Stimulated activated CD8-positive, alpha-beta memory T cell treated with anti-CD3 and anti-CD28 coated beads, Interleukin-12 subunit alpha, Interleukin-12 subunit beta, amount 100 ng/mL, for 24 hours (primary cell): Measurements from ENCODE around the gene SETD2.

Source experiments
- DNase-seq: peaks from one replicate; pipeline ENCODE4 v3.0.0-alpha.2; 2020; ENCODE audit errors: extremely low read depth

SETD2 gene

DNA sequence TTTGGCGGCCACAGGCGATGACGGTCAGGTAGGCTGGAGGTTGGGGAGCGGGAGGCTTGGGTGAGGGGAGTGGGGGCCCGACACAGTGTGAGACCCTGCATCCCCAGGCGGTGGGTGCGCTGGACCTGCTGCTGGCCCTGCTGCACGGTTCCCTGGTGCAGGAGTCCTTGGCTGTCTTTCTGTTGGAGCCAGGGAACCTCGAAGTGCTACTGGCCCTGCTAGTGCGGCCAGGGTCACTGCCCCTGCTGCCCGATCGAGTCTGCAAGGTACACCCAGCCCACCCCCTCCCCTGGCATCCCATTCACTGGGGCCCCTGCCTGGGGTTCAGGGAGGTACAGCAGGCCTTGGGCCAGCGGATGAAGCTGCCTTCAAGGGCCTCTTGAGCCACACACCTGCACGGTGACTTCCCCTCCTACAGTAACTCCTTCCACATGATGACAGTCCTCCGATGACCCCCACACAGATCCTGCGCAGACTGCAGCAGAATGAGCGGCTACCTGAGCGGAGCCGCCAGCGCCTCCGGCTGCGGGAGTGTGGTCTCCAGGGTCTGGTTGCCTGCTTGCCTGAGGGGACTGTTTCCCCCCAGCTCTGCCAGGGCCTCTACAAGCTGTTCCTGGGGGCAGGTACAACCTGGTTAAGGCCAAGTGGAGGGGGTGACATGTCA, 164.9 kb downstream of the SETD2 start:
- no peak for DNase-seq

DNA sequence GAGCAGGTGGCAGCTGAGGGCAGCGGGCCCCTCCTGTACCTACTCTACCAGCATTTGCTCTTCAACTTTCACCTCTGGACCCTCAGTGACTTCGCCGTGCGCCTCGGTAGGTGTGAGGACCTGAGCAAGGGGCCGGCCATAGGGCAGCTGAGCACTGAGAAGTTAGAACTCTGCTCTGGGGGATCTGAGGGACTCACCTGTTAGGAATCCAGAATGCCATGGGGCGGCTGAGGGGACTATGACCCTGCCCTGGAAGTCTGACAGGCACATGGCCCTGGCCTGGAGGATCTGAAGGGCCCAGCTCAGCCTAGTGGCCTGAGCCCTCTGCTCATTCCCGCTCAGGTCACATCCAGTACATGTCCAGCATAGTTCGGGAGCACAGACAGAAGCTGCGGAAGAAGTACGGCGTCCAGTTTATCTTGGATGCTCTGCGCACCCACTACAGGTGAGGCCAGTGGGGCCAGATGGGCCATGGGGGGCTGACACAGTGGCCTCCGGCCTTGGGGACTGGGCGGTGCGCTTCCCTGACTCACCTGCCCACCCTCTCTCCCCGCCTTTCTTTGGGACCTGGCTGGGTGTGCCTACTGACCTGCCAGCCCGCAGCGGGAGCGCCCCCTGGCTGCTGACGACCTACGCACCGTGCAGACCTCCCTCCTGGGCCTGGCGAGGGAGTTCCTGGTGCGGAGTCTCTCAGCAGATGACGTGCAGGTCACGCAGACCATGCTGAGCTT, 165.6 kb downstream of the SETD2 start:
- no peak for DNase-seq

DNA sequence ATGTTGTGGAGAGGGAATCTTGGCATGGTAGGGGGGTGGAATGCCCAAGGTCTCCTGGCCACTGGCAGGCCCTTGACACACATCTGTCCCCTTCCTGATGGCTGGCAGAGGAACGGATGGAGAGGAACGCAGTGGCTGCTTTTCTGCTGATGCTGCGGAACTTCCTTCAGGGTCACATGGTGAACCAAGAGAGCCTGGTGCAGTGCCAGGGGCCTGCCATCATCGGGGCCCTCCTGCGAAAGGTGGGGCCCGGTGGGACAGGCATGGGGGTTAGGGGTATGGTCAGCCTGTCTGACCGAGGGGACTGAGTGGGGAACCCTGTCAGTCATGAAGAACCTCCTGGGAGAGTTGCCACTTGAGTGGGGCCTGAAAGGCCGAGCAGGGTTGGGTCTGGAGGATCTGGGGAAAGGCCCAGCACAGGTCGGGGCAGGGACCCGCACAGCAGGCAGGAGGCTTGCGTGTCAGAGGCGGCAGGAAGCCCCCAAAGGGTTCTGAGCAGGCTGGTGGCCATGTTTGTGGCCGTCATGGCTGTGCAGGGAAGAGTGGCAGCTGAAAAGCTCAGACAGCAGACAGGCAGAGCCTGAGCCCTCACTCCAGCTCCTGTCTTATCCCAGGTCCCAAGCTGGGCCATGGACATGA, 166.3 kb downstream of the SETD2 start:
- no peak for DNase-seq

DNA sequence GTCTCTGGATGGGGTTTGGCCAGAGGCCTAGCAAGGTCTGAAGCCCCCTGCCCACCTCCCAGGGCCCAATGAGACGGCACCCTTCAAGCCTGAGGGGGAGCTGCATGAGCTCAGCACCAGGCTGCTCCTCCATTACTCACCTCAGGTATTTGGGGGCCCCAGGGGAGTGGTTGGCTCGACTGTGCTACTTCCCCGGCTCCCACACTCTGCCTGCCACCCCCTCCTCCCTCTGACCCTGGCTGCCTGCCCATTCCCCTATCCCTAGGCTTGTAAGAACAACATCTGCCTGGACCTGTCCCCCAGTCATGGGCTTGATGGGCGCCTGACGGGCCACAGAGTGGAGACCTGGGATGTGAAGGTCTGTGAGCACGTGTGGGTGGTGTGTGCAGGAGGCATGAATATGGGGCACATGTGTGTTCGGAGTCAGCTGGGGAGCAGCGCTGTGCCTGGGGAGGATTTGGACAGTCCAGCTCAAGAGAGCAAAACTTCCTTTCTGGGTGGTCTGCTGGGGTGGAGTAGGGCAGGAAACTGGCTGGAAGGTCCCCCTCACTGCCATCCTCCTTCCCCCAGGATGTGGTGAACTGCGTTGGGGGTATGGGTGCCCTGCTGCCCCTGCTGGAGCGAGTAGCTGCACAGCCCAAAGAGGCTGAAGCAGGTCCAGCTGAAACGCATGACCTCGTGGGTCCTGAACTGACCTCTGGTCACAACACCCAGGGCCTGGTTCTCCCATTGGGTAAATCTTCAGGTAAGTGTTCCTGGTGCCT, 167.0 kb downstream of the SETD2 start:
- no peak for DNase-seq

DNA sequence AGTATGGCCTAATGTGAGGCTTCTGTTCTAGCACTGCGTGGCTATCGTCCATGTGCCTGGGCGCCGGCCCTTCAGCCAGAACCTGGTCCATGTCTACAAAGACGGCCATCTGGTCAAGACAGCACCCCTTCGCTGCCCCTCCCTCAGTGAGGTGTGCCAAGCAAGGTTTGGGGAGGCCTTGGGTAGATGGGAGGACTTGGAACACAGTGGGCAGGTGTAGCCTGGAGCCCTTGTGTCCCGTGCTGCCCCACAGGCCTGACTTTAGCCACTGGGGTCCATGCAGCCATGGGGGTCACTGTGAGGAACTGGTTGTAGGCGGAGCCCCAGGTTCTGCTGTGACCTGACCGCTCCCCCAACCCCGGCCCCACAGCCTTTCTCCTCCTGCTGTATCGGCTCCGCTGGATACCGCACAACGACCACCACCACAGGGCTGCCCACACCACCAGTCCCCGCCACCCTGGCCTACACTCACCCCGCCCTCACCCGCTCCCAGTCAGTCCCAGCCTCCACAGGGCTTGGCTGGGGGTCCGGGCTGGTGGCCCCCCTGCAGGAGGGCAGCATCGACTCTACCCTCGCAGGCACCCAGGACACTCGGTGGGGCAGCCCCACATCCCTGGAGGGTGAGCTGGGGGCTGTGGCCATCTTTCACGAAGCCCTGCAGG, 167.9 kb downstream of the SETD2 start:
- no peak for DNase-seq

DNA sequence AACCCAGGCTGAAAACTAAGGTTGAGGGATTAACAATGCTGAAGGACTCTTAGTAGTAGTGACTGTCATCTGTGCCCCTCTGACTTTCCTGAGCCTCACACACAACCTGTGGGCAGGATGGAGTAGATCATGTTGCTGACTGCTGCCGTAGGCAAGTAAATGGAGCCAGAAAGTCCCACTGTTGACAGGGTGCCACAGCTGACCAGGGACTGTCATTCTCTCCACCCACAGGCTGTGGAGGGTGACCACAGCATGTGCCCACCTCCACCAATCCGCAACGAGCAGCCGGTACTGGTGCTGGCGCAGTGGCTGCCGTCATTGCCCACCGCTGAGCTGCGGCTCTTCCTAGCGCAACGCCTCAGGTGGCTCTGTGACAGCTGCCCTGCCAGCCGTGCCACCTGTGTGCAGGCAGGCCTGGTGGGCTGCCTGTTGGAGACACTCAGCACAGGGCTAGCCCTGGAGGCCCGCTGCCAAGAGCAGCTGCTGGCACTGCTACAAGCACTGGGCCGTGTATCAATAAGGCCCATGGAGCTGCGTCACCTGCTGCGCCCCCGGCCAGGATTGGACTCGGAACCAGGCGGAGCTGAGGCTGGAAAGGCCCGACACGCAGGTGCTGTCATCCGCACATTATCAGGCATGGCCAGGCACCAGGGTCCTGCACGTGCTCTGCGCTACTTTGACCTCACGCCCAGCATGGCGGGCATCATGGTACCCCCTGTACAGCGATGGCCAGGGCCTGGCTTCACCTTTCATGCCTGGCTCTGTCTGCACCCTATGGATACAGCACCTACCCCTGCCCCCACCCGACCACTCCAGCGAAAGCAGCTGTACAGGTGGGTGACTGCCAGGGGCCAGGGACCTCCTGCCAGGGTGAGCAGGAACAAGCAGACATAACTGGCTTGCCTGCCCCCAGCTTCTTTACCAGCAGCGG, 168.8 kb downstream of the SETD2 start:
- DNase-seq, result no peak

DNA sequence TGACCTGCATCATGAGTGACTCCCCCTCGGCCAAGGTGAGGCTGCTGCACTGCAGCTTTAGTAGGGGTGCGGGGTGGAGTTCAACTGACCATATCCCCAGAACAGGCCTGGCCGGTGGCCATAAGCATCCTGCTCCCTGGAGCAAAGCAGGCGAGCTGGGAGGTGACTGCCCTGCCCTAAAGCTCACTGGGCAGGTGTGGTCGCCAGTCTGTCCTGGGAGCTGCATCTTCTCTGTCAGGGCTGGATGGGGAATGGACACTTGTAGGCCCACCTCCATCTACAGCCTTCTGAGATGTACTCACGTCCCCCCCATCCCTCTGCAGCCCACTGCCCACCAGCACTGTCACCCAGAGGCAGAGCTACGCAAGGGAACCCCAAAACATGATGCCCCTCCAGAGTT, 169.9 kb downstream of the SETD2 start:
- no peak for DNase-seq

DNA sequence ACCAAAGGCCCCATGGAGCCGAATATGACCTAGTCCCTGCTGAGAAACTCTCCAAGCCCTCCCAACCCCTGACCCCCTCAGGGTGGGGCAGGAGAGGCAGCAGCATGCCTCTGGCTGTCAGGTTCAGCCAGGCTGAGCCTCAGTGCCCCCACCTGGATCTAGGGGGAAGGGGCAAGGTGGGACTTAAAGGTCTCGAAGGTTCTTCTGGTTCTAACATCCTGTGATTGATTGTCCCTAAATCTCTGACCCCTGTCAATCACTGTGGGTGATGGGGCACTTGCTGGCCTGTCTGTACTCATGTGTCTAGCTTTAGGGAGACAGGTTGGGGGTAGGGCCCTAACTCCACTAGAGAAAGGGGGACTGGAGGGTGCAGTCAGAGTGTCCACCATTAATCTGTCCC, 170.6 kb downstream of the SETD2 start:
- no peak for DNase-seq

DNA sequence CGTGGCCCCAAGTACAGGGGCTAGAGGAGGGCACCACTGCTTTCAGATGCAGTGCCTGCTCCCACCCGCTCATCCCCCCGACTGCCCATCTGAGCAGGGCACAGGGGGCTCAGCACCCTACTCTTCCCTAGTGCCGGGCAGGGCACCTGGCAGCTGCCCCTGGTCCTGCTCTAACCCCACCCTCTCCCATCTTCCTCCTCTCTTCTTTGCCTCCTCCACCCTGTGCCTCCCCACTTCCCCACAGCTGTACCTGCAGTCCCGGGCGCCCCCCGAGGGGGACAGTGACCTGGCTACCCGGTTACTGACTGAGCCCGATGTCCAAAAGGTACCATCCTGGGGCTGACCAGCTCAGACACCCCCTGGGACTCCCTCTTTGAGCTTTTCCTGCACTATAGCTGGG, 171.7 kb downstream of the SETD2 start:
- no peak for DNase-seq

DNA sequence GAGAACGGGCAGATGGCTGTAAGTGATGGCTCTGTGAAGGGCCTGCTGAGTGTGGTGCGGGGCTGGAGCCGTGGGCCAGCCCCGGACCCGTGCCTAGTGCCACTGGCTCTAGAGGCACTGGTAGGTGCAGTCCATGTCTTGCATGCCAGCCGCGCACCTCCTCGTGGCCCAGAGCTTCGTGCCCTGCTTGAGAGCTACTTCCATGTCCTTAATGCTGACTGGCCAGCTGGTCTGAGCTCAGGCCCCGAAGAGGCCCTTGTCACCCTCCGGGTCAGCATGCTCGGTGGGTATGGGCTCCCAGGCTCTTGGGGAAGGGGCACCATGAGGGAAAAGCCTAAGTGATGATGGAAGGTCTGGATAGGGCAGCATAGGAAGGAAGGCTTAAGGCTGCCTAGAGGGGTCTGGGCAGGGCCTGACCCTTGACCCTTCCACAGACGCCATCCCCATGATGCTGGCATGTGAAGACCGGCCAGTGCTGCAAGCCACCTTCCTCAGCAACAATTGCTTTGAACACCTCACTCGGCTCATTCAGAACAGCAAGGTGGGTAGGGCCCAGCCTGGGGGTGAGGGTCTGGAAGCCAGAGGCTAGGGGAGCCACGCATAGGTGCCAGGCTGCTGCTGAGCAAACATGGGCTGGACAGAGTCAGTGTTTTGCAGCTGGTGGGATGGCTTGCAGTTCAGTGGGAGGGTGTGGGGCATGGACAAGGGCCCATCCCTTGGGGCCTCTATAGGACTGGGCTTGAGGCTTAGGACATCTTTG, 172.3 kb downstream of the SETD2 start:
- no peak for DNase-seq

DNA sequence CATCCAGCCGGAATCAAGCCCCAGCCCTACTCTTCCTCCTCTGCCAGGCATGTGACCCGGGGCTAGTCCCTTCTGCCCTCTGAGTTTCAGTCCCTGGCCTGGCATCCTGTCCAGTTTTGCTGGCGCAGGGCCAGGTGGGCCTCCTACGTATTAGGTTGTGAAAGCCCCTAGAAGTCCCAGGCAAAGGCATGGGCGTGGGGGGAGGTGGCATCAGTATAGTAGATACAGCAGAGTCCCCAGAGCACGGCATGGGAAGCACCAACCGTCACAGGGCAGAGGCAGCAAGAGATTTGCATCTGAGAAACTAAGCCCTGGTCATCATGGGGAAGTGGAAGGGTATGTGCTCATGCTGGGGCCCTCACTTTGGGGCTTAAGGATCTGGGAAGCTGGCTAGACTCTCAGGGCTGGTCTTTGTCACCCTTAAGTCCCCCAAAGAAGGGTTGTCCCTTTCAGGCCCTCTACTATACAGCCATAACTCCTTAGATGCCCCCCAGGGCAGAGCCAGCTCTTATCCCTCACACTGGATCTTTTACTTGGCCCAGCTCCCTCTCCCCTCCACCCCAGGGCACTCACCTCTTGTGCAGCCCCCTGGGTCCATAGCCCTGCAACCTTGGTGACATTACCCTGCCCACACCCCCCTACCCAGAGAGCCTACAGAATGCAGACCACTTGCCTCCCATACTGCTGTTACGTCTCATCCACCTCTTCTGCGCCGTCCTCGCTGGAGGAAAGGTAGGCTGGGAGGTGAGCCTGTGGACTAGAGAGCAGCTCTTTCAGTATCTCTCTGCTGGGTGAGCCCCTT, 173.1 kb downstream of the SETD2 start:
- DNase-seq, result no peak

DNA sequence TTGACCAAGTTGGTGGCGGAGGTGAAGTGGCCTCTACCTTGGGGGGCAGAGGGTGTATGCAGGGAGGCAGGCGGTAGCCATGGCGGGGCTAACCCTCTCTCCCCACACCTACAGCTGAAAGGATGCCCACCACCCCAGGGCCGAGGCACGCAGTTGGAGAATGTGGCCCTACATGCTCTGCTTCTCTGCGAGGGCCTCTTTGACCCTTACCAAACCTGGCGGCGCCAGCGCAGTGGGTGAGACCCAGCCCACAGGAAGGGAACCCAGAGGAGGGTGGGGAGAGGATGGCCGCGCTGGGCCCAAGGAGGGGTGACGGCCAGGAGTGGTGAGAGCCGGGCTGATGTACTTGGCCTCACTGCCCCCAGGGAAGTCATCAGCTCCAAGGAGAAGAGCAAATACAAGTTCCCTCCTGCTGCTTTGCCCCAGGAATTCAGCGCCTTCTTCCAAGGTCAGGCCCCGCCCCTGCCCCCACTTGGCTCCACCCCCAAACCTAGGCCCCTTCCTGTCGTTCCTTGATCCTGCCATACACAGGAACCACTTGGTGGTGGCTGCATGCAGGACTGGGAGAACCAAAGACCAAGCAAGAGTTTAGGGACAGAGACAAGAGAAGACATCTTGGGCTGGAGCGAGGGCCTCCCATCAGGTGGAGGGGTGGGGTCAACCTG, 174.6 kb downstream of the SETD2 start:
- DNase-seq, result no peak

DNA sequence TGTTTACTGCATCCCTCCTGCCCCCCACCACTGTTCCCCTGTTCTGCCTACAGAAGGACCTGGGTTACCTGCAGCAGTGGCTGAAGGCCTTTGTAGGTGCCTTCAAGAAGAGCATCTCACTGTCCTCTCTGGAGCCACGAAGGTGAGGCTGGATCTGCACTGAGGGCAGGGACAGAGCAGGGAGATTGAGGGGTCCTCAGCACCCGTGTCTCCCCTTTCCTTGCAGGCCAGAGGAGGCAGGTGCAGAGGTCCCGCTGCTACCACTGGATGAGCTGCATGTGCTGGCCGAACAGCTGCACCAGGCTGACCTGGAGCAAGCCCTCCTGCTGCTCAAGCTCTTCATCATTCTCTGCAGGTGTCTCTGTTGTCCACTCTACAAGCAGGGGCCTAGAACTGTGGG, 175.3 kb downstream of the SETD2 start:
- DNase-seq, result no peak

DNA sequence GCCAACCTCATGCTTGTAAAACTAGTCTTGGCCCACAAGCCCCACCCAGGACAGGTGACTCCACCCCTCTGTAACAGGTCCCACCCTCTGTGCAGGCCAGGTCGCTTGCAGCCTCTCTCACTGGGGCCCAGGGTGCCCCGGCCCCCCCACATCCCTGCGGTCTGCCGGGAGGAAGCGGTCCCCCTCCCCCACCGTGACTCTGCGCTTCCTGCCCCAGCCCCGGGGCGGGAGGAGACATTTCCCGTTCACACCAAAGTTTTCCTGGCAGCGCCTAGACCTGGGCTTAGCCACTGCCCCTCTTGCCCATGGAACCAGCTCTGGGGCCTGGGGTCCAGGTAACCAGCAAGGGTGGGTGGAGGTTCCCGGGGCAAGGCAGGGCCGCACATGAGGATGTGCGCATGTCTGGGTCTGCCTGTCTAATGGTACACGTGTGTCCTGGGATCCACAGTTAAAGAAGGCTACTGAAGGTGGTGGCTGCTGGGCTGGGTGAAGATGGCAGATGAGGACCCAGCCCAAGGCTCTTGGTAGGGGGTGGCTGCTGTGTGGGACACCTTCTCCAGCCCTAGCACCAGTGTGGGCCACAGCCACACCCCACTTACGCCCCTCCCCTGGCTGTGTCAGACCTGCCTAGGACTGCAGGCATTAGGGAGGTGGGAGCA, 176.0 kb downstream of the SETD2 start:
- peak; percentile 64 for DNase-seq

DNA sequence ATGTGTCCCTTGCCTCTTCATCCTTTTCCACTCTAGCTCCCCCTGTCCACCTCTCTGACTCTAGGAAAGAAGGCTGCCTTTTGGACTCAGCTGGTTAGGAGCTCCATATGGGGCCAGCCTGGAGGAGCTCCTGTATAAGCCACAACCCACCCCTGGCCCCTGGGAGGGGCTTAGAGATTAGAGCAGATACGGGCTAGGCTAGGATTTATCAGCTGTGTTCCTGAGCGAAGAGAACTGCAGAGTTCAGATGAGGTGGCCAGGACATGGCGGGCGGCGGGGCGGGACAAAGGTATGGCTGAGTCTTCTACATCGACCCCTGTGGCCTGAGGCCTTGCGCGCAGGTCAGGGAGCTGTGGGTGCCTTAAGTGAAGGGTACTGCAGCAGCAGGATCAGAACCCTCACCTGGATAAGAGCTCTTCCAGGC, 176.6 kb downstream of the SETD2 start:
- no peak for DNase-seq

DNA sequence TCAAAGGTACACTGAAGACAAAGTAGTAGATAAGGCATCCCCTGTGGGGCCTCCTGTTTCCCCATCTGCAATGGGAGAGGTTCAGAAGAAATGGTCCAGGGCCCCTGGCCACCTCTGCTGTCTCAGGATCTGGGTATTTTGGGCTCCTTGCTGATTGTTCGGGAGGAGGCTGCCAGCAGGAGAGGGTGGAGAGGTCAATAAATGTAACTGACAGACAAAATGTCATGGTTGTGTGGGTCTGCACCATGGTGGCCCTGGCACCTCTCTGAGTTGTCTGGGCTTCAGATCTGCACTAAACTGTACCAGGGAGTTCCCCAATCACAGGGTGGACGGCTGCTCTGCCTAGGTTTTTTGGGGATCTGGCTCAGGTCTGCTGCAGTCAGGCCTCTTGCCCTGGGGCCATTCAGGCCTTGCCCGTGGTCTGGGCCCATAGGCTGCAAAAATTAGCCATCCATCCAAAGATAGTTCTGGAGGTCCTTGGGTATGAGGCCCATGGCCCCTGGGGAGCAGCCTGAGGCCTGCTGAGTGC, 177.1 kb downstream of the SETD2 start:
- DNase-seq, result no peak

DNA sequence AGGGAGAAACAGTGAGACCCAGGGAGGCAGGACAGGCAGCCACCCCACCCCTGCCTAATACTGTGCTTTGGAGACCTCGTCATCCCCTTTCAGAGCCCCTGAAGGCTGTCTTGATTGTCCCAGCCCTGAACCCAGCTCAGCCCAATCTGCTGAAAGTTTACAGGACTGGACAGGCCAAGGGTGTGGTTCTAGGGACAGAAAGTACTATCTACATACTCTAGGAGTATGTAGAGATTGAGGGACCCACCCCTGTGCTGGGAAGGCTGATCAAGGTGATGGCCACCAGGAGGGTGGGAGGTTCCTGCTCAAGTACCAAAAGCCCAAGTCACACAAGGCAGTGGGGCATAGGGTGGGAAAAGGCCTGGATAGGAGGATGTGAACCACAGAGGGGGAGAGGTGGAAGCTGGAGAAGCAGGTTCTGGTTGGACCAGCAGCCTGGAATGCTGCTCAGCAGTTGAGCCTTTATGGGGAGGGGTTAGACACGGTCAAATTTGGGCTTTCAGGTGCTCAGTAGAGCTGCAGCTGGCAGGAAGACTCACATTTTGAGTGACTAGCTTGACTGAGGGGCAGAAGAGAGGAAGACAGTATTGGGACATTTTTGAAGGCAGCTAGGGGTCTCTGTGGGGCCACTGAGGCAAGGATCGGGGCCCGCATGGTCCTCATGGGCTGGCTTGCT, 177.7 kb downstream of the SETD2 start:
- DNase-seq, result no peak
